Stimulated activated memory B cell treated with anti-CD40 and anti-IgM and Interleukin-4, amounts not matched to agents 10 μg/mL and 1 μg/mL and 100 μg/mL, for 72 hours (primary cell): ENCODE data around the gene NPTXR.

ENCODE experiments used
- ATAC-seq: fragments of 150-1000 bp; cut with Tn5 transposase; 2 replicates; pipeline ENCODE4 v1.10.0; 2021
- H3K27ac Mint-ChIP-seq: one replicate; pipeline ENCODE4 v1.8.0; 2022; ENCODE audit warnings: mild to moderate bottlenecking, mixed read lengths
- H3K27me3 Mint-ChIP-seq: one replicate; pipeline ENCODE4 v1.8.0; 2022; ENCODE audit warnings: mixed read lengths
- H3K36me3 Mint-ChIP-seq: one replicate; pipeline ENCODE4 v1.8.0; 2022; ENCODE audit warnings: mixed read lengths
- H3K4me1 Mint-ChIP-seq: one replicate; pipeline ENCODE4 v1.8.0; 2022; ENCODE audit warnings: mixed read lengths
- H3K4me3 Mint-ChIP-seq: one replicate; pipeline ENCODE4 v1.8.0; 2022; ENCODE audit warnings: mild to moderate bottlenecking, moderate library complexity, mixed read lengths
- H3K9me3 Mint-ChIP-seq: one replicate; pipeline ENCODE4 v1.8.0; 2022; ENCODE audit warnings: mixed read lengths

Gene NPTXR

DNA sequence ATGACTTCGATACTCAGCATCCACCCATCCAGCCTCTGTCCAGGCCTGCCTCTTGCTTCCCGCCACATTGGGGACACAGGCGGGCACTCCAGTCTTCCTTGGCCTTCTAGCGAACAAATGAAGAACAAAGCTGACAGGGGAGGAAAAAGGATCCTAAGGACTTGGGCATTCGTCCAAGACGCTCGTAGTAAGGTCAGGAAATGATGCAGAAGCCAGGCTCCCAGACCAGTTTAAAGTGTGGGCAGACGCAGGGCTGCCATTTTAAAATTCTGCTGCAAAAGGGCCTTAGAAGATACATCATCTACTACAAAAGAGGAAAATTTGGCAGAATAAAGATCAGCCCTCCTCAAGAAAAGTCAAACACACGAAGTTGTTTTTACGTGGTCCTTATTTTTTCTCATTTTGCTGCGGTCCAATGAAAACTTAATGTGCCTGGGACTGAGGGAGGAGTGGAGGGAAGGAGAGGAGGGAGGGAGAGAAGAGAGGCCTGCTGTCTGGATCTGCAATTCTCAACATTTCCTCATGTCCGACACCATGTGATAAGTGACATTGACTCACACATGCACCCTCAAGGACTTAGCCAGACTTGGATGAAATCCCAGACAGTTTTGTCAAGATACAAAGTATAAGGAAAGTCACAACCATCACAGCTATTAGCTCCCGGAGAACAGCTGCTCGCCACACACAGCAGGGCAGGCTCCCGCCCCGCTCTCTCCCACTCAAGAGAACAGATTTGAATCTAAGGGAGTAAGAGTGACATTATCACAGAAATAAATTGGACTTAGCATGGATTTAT is 55.6 kb downstream of the NPTXR start:
- no peak overlapping the region for H3K4me3 Mint-ChIP-seq
- no peaks in the 10 kb centered on the region for H3K27me3 Mint-ChIP-seq
- no peaks in the 10 kb centered on the region for H3K9me3 Mint-ChIP-seq
- H3K27ac Mint-ChIP-seq: no peak overlapping the region
- ATAC-seq: no peak
- peaks cover 10% of the 10 kb centered on the region for H3K4me1 Mint-ChIP-seq
- peaks cover 6% of the 10 kb centered on the region for H3K36me3 Mint-ChIP-seq

DNA sequence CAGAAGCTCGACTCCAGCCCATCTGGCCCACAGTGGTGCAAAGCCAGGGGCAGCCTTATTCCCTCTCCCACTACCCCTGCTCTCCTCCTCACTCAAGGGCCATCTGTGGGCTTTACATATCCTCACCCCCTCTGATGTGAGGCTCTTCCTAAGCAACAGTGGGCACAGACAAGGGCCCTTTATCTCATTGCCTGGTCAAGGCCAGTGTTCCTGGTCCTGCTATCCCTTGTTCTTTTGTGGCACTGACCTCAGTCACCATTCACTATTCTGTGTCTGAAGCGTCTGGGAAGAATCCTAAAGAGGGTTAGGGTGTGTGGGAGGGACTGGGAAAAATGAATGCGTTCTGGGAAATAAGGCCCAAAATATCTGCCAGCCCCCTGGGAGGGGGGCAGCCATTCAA is 57.2 kb downstream of the NPTXR start:
- no peak for ATAC-seq
- Mint-ChIP-seq H3K9me3 (no peaks in the 10 kb centered on the region), H3K36me3 (peaks cover 13% of the 10 kb centered on the region), H3K27ac (no peak overlapping the region), H3K4me3 (no peak overlapping the region), H3K27me3 (no peaks in the 10 kb centered on the region), H3K4me1 (peaks cover 12% of the 10 kb centered on the region)

DNA sequence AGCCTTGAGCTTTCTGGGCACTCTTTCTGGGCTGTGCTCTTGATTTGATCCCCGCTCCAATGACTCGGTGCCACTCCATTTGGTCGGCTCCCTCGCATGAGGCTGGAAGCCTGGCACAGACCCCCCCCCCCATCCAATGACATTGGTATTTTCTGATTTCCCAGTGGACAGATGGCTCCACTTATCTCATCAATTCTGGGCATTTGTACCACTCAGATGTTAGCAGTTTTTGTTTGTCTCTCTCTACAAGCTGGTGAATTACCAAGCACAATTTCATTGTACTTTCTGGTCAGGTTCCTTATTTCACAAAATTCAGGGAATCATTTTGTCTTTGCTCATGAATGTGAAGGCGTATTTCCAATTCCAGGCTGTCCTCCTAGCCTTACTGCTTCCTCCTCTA is 59.0 kb downstream of the NPTXR start:
- ATAC-seq: no peak
- H3K4me1 Mint-ChIP-seq: peaks cover 12% of the 10 kb centered on the region
- no peaks in the 10 kb centered on the region for H3K27me3 Mint-ChIP-seq
- peaks cover 27% of the 10 kb centered on the region for H3K36me3 Mint-ChIP-seq
- H3K27ac Mint-ChIP-seq: no peak overlapping the region
- H3K4me3 Mint-ChIP-seq: no peak overlapping the region
- no peaks in the 10 kb centered on the region for H3K9me3 Mint-ChIP-seq

DNA sequence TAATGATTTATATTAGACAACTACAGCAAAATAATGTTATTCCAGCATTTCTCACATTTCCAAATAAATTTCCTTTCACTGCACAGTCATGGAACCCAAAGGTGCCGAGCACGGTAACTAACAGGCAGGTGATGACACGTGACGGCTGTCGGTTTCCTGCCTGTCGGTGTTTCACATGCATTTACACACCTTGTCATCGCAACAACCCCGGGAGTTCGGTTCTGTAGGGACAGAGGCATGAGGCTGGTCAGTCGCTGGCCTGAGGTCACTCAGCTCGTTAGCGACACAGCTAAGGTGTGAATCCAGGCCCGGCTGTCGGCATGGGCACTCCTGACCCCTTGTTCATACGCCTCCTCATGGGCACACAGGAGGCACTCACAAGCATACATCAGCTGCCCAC is 59.8 kb downstream of the NPTXR start:
- Mint-ChIP-seq H3K36me3 (peaks cover 35% of the 10 kb centered on the region), H3K4me3 (no peak overlapping the region), H3K4me1 (peaks cover 12% of the 10 kb centered on the region), H3K27ac (no peak overlapping the region), H3K9me3 (no peaks in the 10 kb centered on the region), H3K27me3 (no peaks in the 10 kb centered on the region)
- no peak for ATAC-seq

DNA sequence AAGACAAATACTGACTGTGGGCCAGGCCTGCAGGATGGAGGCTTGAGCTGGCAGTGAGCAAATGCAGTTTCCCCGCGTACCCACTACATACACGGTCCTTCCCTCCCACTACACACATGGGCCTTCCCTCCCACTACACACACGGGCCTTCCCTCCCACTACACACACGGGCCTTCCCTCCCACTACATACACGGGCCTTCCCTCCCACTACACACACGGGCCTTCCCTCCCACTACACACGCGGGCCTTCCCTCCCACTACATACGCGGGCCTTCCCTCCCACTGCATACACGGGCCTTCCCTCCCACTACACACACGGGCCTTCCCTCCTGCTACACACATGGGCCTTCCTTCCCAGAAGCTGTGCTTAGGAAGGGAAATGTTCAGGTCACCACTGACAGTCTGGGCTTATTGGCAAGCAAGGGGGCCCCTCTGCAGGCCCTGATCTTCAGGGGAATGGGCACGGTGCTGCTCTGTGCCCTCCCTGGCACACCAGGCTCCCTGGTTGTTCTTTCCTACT is 60.7 kb downstream of the NPTXR start:
- H3K27me3 Mint-ChIP-seq: no peaks in the 10 kb centered on the region

DNA sequence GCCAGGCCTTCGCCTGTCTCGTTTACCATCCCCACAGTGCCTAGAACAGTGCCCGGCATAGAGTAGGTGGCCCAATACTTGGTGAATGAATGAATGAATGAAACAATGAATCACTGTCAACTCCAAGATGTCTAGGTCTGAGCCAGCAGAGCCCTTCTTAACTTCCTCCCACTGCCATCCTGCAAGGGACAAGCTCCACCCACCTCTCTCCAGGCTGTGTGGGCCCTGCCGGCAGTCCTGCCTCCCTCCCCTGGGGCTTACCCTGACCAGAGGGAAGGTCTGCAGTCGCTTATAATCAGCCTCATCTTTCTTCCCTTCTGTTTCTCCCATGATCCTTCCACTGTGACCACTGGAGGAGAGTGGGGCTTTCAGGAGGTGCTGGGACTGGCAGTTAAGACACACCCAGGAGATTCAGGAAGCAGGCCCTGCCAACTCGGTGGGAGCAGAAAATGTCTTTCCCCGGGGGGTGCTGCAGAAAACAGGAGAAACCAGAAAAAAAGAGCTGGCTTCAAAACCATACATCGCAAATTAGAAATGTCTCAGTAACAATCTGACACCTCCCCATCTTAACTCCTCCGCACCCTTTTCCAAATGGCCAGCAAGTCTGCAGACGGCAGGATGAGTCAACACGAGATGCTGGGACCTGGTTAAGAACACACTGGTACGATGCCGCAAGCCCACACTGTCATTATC is 61.3 kb downstream of the NPTXR start:
- H3K4me3 Mint-ChIP-seq: no peak overlapping the region
- H3K27me3 Mint-ChIP-seq: no peaks in the 10 kb centered on the region
- H3K9me3 Mint-ChIP-seq: no peaks in the 10 kb centered on the region
- peaks cover 42% of the 10 kb centered on the region for H3K36me3 Mint-ChIP-seq
- H3K4me1 Mint-ChIP-seq: peaks cover 12% of the 10 kb centered on the region
- no peak overlapping the region for H3K27ac Mint-ChIP-seq
- no peak for ATAC-seq

More for the DNA sequence above, 60.7 kb downstream of the NPTXR start:
- Mint-ChIP-seq H3K9me3 (no peaks in the 10 kb centered on the region), H3K4me1 (peaks cover 12% of the 10 kb centered on the region), H3K4me3 (no peak overlapping the region), H3K27ac (no peak overlapping the region), H3K36me3 (peaks cover 41% of the 10 kb centered on the region)
- ATAC-seq: no peak

DNA sequence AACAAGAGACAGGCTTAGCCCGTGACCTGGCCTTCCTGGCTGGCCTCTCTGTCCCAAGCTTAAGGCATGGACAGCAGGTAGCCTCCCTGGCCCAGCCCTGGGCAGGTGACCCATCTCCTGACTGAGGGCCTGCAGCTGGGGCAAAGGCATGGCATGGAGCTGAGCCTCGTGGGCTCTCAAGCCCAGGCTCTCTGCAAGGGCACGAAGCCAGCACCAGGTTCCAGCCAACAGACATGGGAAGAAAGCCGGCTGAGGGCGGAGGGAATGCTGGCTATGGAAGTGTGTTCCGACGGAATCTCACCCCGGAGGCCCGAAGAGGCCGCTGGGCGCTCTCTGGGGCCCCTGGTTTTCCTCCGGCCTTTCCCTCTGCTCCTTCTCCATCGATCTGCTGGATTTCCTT is 62.8 kb downstream of the NPTXR start:
- Mint-ChIP-seq H3K4me3 (no peak overlapping the region), H3K27me3 (no peaks in the 10 kb centered on the region), H3K9me3 (no peaks in the 10 kb centered on the region), H3K4me1 (peaks cover 12% of the 10 kb centered on the region), H3K36me3 (peaks cover 46% of the 10 kb centered on the region), H3K27ac (no peak overlapping the region)
- no peak for ATAC-seq

DNA sequence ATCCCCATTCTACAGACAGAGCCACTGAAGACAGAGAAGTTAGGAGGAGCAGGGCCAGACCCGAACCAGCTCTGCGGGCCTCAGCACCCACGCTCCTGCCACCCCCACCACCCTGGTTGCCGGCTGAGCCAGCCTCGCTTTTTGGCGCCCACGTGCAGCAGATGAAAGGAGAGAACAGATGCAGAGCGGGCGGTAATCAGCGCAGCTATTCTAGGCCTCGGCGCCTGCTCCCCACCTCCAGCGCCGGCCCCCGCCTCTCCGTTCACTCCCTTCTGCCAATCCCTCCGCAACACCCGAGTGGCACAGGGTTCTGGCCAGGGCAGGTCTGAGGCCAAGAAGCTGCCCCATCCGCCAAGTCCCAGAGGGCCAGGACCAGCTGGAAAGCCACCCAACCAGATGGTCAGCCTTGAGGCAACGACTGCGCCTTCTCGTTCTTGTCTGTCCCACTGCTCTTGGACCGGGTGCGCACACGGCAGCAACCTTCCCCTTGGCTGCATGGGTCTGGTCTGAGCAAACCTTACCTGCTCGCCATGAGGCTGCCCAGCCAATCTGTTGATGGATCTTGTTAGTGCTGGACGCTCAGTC is 66.6 kb downstream of the NPTXR start:
- H3K36me3 Mint-ChIP-seq: peaks cover 44% of the 10 kb centered on the region
- no peak overlapping the region for H3K27ac Mint-ChIP-seq
- H3K9me3 Mint-ChIP-seq: no peaks in the 10 kb centered on the region
- H3K27me3 Mint-ChIP-seq: no peaks in the 10 kb centered on the region
- ATAC-seq: no peak
- H3K4me3 Mint-ChIP-seq: no peak overlapping the region
- no peaks in the 10 kb centered on the region for H3K4me1 Mint-ChIP-seq

DNA sequence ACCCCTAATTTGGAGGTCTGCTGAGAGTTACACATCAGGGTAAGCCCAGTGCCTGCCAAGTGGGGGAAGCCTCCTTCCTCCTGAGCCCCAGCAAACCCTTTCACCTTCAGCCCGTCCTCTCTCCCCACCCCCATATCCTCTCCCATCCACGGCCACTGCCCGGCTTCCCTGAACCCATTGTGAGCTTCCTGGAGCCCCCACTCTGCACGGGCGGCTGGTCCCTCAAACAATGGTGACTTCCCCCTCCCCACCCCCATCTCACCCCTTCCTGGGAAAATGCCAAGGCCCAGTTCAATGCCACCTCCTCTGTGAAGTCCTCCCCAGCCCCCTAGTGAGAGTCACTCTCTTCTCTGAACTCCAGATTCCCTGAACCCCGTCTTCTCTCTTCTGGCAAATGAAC is 67.7 kb downstream of the NPTXR start:
- Mint-ChIP-seq H3K36me3 (peaks cover 33% of the 10 kb centered on the region), H3K9me3 (no peaks in the 10 kb centered on the region), H3K4me3 (no peak overlapping the region), H3K4me1 (no peaks in the 10 kb centered on the region), H3K27me3 (no peaks in the 10 kb centered on the region), H3K27ac (no peak overlapping the region)
- ATAC-seq: no peak

DNA sequence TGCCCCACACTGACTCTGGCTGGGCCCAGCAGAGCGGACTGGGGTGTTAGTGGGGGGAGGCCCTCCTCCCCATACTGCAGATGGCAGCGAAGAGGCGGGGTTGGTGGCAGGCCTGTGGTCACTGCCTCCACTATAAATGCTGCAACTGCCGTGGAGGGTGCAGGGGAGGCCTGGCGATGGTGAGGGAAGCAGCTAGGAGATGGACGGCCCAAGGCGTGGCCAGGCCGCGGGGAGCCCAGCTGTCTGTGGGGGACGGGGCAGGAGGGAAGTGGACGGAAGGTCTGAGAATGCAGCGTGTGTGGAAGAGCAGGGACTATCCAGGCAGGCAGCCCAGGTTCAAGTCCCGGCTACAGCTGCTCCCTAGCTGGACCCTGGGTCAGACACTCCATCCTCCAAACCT is 68.2 kb downstream of the NPTXR start:
- no peak for ATAC-seq
- peaks cover 33% of the 10 kb centered on the region for H3K36me3 Mint-ChIP-seq
- H3K27me3 Mint-ChIP-seq: no peaks in the 10 kb centered on the region
- no peak overlapping the region for H3K4me3 Mint-ChIP-seq
- H3K27ac Mint-ChIP-seq: no peak overlapping the region
- no peaks in the 10 kb centered on the region for H3K9me3 Mint-ChIP-seq
- no peaks in the 10 kb centered on the region for H3K4me1 Mint-ChIP-seq

DNA sequence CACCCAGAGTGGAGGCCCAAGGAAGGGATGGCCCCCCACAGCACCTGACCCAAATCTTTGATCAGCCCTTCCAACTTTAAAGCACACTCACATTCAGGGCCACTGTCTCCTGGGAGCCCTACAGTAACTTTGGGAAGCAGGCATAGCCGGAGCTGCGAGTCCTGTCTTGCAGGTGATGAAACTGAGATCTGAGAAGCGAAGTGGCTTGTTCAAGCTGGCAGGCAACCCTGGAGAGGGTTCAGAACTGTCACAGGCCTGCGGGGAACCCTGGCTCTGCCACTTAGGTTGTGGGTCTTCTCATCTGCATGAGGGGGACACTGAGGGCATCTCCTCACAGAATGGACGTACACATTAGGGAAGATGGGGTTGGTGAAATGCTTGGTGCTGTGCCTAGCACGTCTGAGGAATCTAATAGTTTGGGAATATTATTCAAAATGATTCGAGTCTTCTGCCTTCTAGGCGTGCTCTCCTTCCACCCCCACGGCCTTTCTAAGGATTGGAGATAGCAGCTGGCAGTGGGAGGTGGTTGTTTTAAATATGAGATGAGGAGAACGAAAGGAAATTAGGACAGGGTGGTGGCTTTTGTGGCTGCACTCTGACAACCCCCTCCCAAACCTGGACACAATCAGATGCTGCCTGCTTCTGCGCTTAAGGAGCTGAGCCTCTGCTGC is 69.2 kb downstream of the NPTXR start:
- Mint-ChIP-seq H3K36me3 (peaks cover 22% of the 10 kb centered on the region), H3K27me3 (no peaks in the 10 kb centered on the region), H3K4me3 (no peak overlapping the region), H3K9me3 (no peaks in the 10 kb centered on the region), H3K4me1 (no peaks in the 10 kb centered on the region), H3K27ac (no peak overlapping the region)
- ATAC-seq: no peak

DNA sequence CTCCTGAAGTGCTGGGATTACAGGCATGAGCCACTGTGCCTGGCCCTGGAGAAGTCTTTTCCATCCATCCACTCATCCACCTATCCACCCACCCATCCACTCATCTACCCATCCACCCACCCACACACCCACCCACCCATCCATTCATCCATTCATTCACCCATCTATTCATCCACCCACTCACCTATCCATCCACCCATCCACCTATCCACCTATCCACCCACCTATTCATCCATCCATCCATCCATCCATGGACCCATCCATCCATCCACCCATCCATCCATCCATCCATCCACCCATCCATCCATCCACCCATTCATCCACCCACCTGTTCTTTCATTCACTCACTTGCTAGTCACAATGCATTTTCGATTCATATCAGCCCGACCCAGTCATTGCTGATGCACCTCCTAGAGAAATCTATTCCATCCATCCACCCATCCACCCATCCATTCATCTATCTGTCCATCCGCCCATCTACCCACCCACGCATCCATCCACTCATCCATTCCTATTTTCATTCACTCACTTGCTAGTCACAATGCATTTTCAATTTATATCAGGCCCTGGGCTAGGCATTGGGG is 70.4 kb downstream of the NPTXR start:
- no peaks in the 10 kb centered on the region for H3K9me3 Mint-ChIP-seq
- H3K4me1 Mint-ChIP-seq: peaks cover 7% of the 10 kb centered on the region
- no peaks in the 10 kb centered on the region for H3K27me3 Mint-ChIP-seq
- H3K27ac Mint-ChIP-seq: no peak overlapping the region
- H3K4me3 Mint-ChIP-seq: no peak overlapping the region
- no peak for ATAC-seq
- H3K36me3 Mint-ChIP-seq: peaks cover 12% of the 10 kb centered on the region

DNA sequence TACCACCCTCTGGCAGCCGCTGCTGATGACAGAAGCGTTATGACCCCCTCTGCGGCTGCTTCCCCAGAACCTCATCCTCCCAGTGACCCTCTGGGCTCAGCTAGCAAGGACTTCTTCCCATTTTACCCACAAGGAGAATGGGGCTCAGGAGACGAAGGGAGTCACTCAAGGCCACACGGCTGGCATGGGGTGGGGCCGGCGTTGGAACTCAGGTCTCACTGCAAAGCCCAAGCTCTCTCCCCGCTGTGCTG is 71.3 kb downstream of the NPTXR start:
- no peaks in the 10 kb centered on the region for H3K9me3 Mint-ChIP-seq

DNA sequence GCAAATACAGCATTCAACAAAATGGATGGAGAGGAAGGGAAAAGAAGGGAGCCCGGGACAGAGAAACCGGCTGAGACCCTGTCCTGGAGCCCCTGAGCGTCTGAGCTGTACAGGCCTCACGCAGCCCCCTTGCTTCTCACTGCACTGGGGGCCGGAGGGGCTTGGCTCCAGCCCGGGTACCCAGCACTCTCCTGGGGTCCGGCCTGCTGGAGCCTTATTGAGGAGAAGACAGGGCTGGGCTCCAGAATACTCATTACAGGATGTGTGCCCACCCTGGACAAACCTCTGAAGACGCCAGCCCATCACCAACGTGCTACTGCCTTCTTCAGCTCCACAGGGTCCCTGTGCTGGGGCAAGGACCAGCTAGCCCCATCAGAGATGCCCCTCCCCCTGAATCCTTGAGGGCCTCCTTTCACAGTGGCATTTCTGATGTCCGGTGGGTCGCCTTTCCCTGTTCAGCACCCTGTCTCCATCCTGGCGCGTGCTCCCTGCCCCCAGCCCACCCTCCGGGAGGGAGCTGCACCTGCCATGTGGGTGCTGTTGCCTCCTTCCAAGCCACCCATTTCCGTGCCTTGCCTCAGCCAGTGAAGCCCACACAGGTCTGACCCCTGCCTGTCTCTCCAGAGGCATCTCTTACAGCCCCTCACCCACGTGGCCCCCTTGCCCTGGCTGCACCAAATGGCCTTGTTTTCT is 73.4 kb downstream of the NPTXR start:
- H3K4me3 Mint-ChIP-seq: no peak overlapping the region

More for the DNA sequence above, 71.3 kb downstream of the NPTXR start:
- H3K27me3 Mint-ChIP-seq: no peaks in the 10 kb centered on the region
- no peak overlapping the region for H3K4me3 Mint-ChIP-seq
- H3K36me3 Mint-ChIP-seq: peaks cover 4% of the 10 kb centered on the region
- peaks cover 7% of the 10 kb centered on the region for H3K4me1 Mint-ChIP-seq
- no peak for ATAC-seq
- no peak overlapping the region for H3K27ac Mint-ChIP-seq

More for the DNA sequence above, 73.4 kb downstream of the NPTXR start:
- H3K27ac Mint-ChIP-seq: peak overlapping the region; percentile 10
- no peaks in the 10 kb centered on the region for H3K9me3 Mint-ChIP-seq
- ATAC-seq: no peak
- H3K4me1 Mint-ChIP-seq: peaks cover 13% of the 10 kb centered on the region
- no peaks in the 10 kb centered on the region for H3K27me3 Mint-ChIP-seq
- H3K36me3 Mint-ChIP-seq: no peaks in the 10 kb centered on the region
